NT2/D1 (cell line): Measurements from ENCODE around the gene GPATCH1.

Experiments used
- SUZ12 ChIP-seq: IDR thresholded peaks from 2 replicates; pipeline ENCODE4 v1.6.1; 2011; ENCODE audit not compliant: insufficient read length, insufficient read depth; ENCODE audit errors: extremely low read depth
- YY1 ChIP-seq: IDR thresholded peaks from 2 replicates; pipeline ENCODE4 v1.6.1; 2011; ENCODE audit not compliant: insufficient read length, insufficient read depth
- ZNF274 ChIP-seq: IDR thresholded peaks from 2 replicates; pipeline ENCODE4 v1.6.1; 2011; ENCODE audit warnings: mild to moderate bottlenecking, low read depth, low read length

DNA sequence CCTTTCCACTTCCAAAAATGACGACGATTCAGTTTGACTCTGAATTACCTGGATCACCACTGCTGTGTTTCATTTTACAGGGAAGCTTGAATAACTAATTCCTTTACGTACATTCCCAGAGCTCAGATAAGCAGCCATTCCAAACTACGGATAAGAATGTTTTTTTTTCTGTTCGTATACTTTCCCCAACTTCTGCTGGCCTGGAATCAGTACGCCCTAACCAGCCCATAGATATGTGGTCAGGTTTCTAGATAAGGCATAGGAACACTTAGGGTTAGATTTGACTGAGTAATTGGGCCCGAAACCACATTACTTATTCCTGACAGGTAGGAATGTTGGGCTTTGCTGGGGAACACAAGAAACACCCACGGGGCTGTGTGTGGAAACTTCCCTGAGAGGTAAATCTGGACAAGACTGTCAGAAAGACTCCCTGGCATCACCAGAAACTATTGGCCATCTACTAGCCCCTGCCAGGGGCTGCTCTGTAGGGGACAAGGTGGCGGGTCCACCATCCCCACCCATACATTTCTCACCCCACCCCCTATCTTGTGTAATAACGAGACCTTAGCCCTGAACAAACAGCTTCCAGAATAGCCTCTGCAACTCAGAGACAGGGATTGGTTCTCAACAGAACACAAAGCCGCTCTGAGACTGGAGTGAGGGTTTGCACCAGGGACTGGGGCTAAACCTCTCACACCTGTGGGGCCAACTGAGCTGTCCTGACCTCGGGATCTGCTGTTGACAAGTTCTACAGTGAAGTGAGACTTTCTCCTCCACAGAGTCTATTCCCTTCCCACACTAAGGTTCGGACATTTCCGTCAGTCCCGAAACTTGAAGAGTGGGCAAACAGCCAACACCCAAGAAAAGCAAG lies 31.9 kb upstream of the GPATCH1 start:
- TF ChIP-seq YY1 (no peak), ZNF274 (no peak), SUZ12 (no peak)
